ENCODE data around the gene GBE1.

The GBE1 gene

DNA sequence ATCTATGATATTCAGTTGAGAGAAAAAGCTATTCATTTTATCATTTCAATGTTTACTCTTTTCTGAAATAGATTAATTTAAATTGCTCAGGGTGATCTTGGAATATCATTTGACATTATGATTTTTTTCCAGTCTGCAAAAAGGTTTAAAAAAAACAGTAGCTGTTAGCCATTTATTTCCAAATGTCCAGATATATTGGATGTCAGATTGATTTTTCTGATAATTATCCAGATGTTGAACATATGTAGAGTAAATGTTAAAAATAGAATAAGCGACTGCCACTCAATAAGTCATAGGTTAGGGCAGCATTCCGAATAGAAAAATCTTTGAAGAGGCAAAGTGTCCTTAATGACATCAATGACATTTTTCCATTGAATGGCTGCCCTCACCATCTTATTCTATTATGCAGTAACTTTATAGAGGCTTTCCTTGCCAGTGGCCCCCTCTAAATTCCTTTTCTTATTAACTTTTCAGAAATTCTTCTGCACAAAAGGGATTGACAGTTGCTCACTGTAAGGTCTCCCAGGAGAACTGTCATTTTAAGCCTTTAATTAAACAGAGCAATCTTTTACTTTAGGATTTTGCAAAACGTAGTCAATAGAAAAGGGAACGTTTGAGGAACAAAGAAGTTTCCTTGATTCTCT lies 316.5 kb downstream of the GBE1 start:
- H3K4me3 ChIP-seq (ENCODE audit: low read length): no peak overlapping the region
- no peak overlapping the region for H3K4me2 ChIP-seq (ENCODE audit: low read depth, low read length)
- no peaks in the 10 kb centered on the region for H3K27me3 ChIP-seq (replicated peaks; ENCODE audit: insufficient read depth, low read length)
- H3K36me3 ChIP-seq (replicated peaks; ENCODE audit: insufficient read depth, low read length): no peaks in the 10 kb centered on the region
- no peak for TF ChIP-seq EZH2 (optimal IDR thresholded peaks at IDR 0.05; ENCODE audit: low read depth, low read length)
- no peaks in the 10 kb centered on the region for H3K9me3 ChIP-seq (replicated peaks; ENCODE audit: insufficient read depth, low read length)
- no peak overlapping the region for H3K9ac ChIP-seq (ENCODE audit: low read length)
- H3K79me2 ChIP-seq (ENCODE audit: low read length): no peaks in the 10 kb centered on the region
- H3F3A ChIP-seq (ENCODE audit: insufficient read depth, low read length): no peaks in the 10 kb centered on the region
- no peak overlapping the region for H2AFZ ChIP-seq (ENCODE audit: low read length)
- no peaks in the 10 kb centered on the region for H4K20me1 ChIP-seq (ENCODE audit: insufficient read depth, low read length)
- H3K27ac ChIP-seq (ENCODE audit: low read length): no peak overlapping the region
- DNase-seq: no peak
- H3K9me2 ChIP-seq (replicated peaks; ENCODE audit: insufficient read depth, low read length): no peaks in the 10 kb centered on the region
- no peaks in the 10 kb centered on the region for H3K4me1 ChIP-seq (ENCODE audit: low read length)

DNA sequence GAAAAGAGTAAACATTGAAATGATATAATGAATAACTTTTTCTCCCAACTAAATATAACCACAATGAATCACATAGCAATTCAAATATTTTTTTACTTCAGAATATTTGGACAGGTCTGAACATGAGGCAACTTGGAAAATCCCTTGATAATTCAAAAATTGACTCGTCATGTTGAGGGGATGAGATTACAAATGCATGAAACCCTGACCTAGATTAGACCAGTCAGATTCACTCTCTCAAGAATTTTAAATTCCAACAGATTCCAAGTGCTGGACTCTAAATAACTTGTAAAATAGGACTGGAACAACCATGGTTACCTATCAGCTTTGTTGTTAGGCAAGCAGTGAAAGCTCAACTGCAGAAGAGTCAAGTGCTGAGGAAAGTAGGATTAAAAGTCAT lies 317.5 kb downstream of the GBE1 start:
- no peak for DNase-seq
- Histone ChIP-seq H3F3A (ENCODE audit: insufficient read depth, low read length) (no peaks in the 10 kb centered on the region), H4K20me1 (ENCODE audit: insufficient read depth, low read length) (no peaks in the 10 kb centered on the region), H3K36me3 (replicated peaks; ENCODE audit: insufficient read depth, low read length) (no peaks in the 10 kb centered on the region), H3K4me2 (ENCODE audit: low read depth, low read length) (no peak overlapping the region), H3K27me3 (replicated peaks; ENCODE audit: insufficient read depth, low read length) (no peaks in the 10 kb centered on the region), H3K4me1 (ENCODE audit: low read length) (no peaks in the 10 kb centered on the region), H3K9me3 (replicated peaks; ENCODE audit: insufficient read depth, low read length) (no peaks in the 10 kb centered on the region), H3K27ac (ENCODE audit: low read length) (no peak overlapping the region), H2AFZ (ENCODE audit: low read length) (no peak overlapping the region), H3K79me2 (ENCODE audit: low read length) (no peaks in the 10 kb centered on the region), H3K4me3 (ENCODE audit: low read length) (no peak overlapping the region), H3K9ac (ENCODE audit: low read length) (no peak overlapping the region), H3K9me2 (replicated peaks; ENCODE audit: insufficient read depth, low read length) (no peaks in the 10 kb centered on the region)
- TF ChIP-seq, protein P1, sequence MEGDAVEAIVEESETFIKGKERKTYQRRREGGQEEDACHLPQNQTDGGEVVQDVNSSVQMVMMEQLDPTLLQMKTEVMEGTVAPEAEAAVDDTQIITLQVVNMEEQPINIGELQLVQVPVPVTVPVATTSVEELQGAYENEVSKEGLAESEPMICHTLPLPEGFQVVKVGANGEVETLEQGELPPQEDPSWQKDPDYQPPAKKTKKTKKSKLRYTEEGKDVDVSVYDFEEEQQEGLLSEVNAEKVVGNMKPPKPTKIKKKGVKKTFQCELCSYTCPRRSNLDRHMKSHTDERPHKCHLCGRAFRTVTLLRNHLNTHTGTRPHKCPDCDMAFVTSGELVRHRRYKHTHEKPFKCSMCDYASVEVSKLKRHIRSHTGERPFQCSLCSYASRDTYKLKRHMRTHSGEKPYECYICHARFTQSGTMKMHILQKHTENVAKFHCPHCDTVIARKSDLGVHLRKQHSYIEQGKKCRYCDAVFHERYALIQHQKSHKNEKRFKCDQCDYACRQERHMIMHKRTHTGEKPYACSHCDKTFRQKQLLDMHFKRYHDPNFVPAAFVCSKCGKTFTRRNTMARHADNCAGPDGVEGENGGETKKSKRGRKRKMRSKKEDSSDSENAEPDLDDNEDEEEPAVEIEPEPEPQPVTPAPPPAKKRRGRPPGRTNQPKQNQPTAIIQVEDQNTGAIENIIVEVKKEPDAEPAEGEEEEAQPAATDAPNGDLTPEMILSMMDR (IDR thresholded peaks at IDR 0.05; ENCODE audit: low read length): no peak
- TF ChIP-seq EZH2phosphoT487 (IDR thresholded peaks at IDR 0.05; ENCODE audit: low read length): no peak
- no peak for TF ChIP-seq EZH2 (optimal IDR thresholded peaks at IDR 0.05; ENCODE audit: low read depth, low read length)

DNA sequence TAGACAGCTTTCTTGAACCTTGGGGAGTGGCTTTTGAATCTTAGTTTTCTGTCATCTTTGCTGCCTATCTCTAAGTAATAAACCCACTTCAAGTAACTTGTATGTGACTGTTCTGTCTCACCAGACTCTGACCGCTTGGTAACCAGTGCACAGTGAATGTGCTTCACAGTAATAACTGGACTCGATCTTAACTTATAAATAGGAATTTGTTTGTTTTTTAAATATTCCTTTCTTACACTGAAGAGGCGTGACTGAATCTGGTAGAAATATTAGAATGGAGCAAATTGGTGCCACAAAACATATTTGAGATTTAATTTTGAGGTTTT lies 318.0 kb downstream of the GBE1 start:
- no peak for DNase-seq
- H3K36me3 ChIP-seq (replicated peaks; ENCODE audit: insufficient read depth, low read length): no peaks in the 10 kb centered on the region
- TF ChIP-seq, protein P1 (IDR thresholded peaks at IDR 0.05; ENCODE audit: low read length): no peak
- TF ChIP-seq EZH2 (optimal IDR thresholded peaks at IDR 0.05; ENCODE audit: low read depth, low read length): no peak
- TF ChIP-seq EZH2phosphoT487 (IDR thresholded peaks at IDR 0.05; ENCODE audit: low read length): no peak
- no peak overlapping the region for H3K27ac ChIP-seq (ENCODE audit: low read length)
- no peaks in the 10 kb centered on the region for H3K9me2 ChIP-seq (replicated peaks; ENCODE audit: insufficient read depth, low read length)
- no peaks in the 10 kb centered on the region for H3K4me1 ChIP-seq (ENCODE audit: low read length)
- no peaks in the 10 kb centered on the region for H3K27me3 ChIP-seq (replicated peaks; ENCODE audit: insufficient read depth, low read length)
- H3K9ac ChIP-seq (ENCODE audit: low read length): no peak overlapping the region
- no peaks in the 10 kb centered on the region for H3K9me3 ChIP-seq (replicated peaks; ENCODE audit: insufficient read depth, low read length)
- no peaks in the 10 kb centered on the region for H3F3A ChIP-seq (ENCODE audit: insufficient read depth, low read length)
- H3K4me3 ChIP-seq (ENCODE audit: low read length): no peak overlapping the region
- no peak overlapping the region for H2AFZ ChIP-seq (ENCODE audit: low read length)
- H3K4me2 ChIP-seq (ENCODE audit: low read depth, low read length): no peak overlapping the region
- no peaks in the 10 kb centered on the region for H4K20me1 ChIP-seq (ENCODE audit: insufficient read depth, low read length)
- no peaks in the 10 kb centered on the region for H3K79me2 ChIP-seq (ENCODE audit: low read length)

DNA sequence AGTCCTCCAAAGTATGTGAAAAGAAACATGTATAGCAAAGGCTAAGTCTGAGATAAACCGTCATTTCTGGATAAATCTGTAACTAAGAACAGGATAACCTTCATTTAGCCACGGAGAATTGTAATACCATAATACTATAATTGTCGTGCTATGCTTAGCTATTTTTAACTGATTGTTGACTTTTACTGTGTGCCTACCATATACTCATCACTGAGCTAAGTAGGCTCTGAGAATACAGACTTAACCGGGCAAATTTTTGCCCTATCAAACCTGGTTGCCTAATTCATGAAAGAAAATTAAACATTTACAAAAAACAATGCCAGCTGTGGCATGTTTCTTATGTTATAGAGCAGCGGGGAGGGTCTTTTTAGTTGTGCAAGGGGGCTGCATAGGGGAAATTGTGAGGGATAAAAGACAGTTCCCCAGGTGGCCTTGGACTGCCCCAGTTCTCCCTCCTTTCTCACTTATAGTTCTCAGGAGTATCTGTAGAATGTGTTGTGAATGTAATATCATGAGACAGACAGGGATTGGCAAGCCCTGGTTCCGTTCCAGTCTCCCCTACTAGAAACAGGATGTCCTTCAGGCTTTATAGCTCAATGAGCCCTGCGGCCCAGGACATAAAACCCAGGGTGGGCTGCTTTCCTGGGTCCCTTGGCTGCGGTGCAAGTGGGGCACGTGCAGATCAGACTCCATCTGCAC lies 318.5 kb downstream of the GBE1 start:
- no peak overlapping the region for H2AFZ ChIP-seq (ENCODE audit: low read length)
- no peaks in the 10 kb centered on the region for H3K79me2 ChIP-seq (ENCODE audit: low read length)
- no peaks in the 10 kb centered on the region for H3K4me1 ChIP-seq (ENCODE audit: low read length)
- H3K27ac ChIP-seq (ENCODE audit: low read length): no peak overlapping the region
- H3K36me3 ChIP-seq (replicated peaks; ENCODE audit: insufficient read depth, low read length): no peaks in the 10 kb centered on the region
- H3K9me2 ChIP-seq (replicated peaks; ENCODE audit: insufficient read depth, low read length): no peaks in the 10 kb centered on the region
- no peaks in the 10 kb centered on the region for H4K20me1 ChIP-seq (ENCODE audit: insufficient read depth, low read length)
- no peak overlapping the region for H3K4me3 ChIP-seq (ENCODE audit: low read length)
- no peaks in the 10 kb centered on the region for H3F3A ChIP-seq (ENCODE audit: insufficient read depth, low read length)
- no peaks in the 10 kb centered on the region for H3K9me3 ChIP-seq (replicated peaks; ENCODE audit: insufficient read depth, low read length)
- no peaks in the 10 kb centered on the region for H3K27me3 ChIP-seq (replicated peaks; ENCODE audit: insufficient read depth, low read length)
- TF ChIP-seq, protein P1 (IDR thresholded peaks at IDR 0.05; ENCODE audit: low read length): no peak
- no peak for TF ChIP-seq EZH2 (optimal IDR thresholded peaks at IDR 0.05; ENCODE audit: low read depth, low read length)
- TF ChIP-seq EZH2phosphoT487 (IDR thresholded peaks at IDR 0.05; ENCODE audit: low read length): no peak
- H3K9ac ChIP-seq (ENCODE audit: low read length): no peak overlapping the region
- DNase-seq: no peak
- no peak overlapping the region for H3K4me2 ChIP-seq (ENCODE audit: low read depth, low read length)

Data from MM.1S (cell line).